Endothelial cell of umbilical vein (primary cell): Measurements from ENCODE around the gene PPP1R18. TPM values are rescaled to one million over a fixed set of nuclear protein-coding genes. Genes with fewer than 3 reads are reported as not detected.
"Not testable (repeated sequence)": the region's sequence is repeated elsewhere in the genome, so short reads cannot be mapped to it uniquely, and the experiment has no call there.

Experiments
- BruUV-seq: library from RNA; stranded (reverse); fragments of 400-500 nt; replicated peaks from 2 replicates; lab custom pipeline; 2021; lab: Mats Ljungman, UMichigan
- CTCF ChIA-PET: fragments of 300-600, 350-600 bp; sonication (Branson Sonifier 250); formaldehyde crosslinking; loops from one replicate; lab custom pipeline; 2021; ENCODE audit warnings: antibody characterized with exemption, inconsistent platforms; lab: Charles Lee
- POLR2A ChIA-PET: fragments of 300-600, 350-600 bp; sonication (Branson Sonifier 250); formaldehyde crosslinking; loops from one replicate; lab custom pipeline; 2021; ENCODE audit warnings: antibody characterized with exemption, inconsistent platforms; lab: Charles Lee
- DNase-seq: peaks from one replicate; pipeline ENCODE4 v3.0.0-alpha.2; 2011; ENCODE audit warnings: low read depth, low spot score
- FAIRE-seq: peaks from 2 replicates; lab custom pipeline; 2011; peaks lifted over from hg19 to GRCh38; lab: Jason Lieb, UNC
- H2AFZ ChIP-seq: 2 replicates; pipeline ENCODE4 v1.6.0; 2012; ENCODE audit warnings: low read depth, low read length, control low read depth, inconsistent platforms
- H3K27ac ChIP-seq: 2 replicates; pipeline ENCODE4 v1.5.1; 2011; ENCODE audit warnings: low read depth, mild to moderate bottlenecking, control low read depth, low read length, moderate library complexity; ENCODE audit not compliant: insufficient read depth
- H3K27me3 ChIP-seq, 2 experiments: 2 replicates each; pipeline versions ENCODE4 v1.6.0 to v1.6.1; 2011; ENCODE audit warnings: low read length in 2 of 2, mixed read lengths in 1 of 2; ENCODE audit not compliant: control insufficient read depth in 2 of 2, insufficient read depth in 2 of 2
- H3K36me3 ChIP-seq, 2 experiments: 2 replicates in 1 of 2; 3 replicates in 1 of 2; pipeline ENCODE4 v1.5.1; 2011; ENCODE audit warnings: low read length in 2 of 2, mild to moderate bottlenecking in 1 of 2, moderate library complexity in 1 of 2; ENCODE audit not compliant: control insufficient read depth in 2 of 2, insufficient read depth in 2 of 2; ENCODE audit errors: extremely low read depth in 1 of 2
- H3K4me1 ChIP-seq: 3 replicates; pipeline ENCODE4 v1.5.1; 2011; ENCODE audit warnings: mild to moderate bottlenecking, low read length; ENCODE audit not compliant: control insufficient read depth, insufficient read depth; ENCODE audit errors: extremely low read depth
- H3K4me2 ChIP-seq: 2 replicates; pipeline ENCODE4 v1.6.1; 2011; ENCODE audit warnings: low read length, control low read depth, mixed read lengths; ENCODE audit not compliant: insufficient read depth
- H3K4me3 ChIP-seq, 3 experiments: fragments of 200-600 bp in 1 of 3; sonication (generic), shearing (Covaris generic) in 1 of 3; replicated peaks in 1 of 3; 2 replicates each; pipeline ENCODE4 v1.5.1; 2011 to 2016; ENCODE audit warnings: control low read depth in 3 of 3, low read length in 3 of 3, mild to moderate bottlenecking in 2 of 3, inconsistent platforms in 1 of 3, low read depth in 1 of 3, moderate library complexity in 1 of 3; ENCODE audit not compliant: insufficient read depth in 1 of 3
- H3K79me2 ChIP-seq: 2 replicates; pipeline ENCODE4 v1.6.0; 2012; ENCODE audit warnings: low read length, inconsistent platforms; ENCODE audit not compliant: control insufficient read depth, insufficient read depth
- H3K9ac ChIP-seq: replicated peaks from 2 replicates; pipeline ENCODE3; 2011; ENCODE audit warnings: low read length, control low read depth; ENCODE audit not compliant: insufficient read depth; ENCODE audit errors: extremely low read depth
- H3K9me1 ChIP-seq: replicated peaks from 3 replicates; pipeline ENCODE4 v1.6.0; 2011; ENCODE audit warnings: mild to moderate bottlenecking, low read length; ENCODE audit not compliant: control insufficient read depth, insufficient read depth; ENCODE audit errors: extremely low read depth
- H3K9me3 ChIP-seq: replicated peaks from 2 replicates; pipeline ENCODE4 v1.5.1; 2012; ENCODE audit warnings: low read length, inconsistent platforms; ENCODE audit not compliant: control insufficient read depth, insufficient read depth
- H4K20me1 ChIP-seq: replicated peaks from 2 replicates; pipeline ENCODE3; 2011; ENCODE audit warnings: mild to moderate bottlenecking, low read length; ENCODE audit not compliant: control insufficient read depth, insufficient read depth; ENCODE audit errors: extremely low read depth
- CTCF ChIP-seq, 2 donors: IDR thresholded peaks; 1 replicate in 1 of 2; 2 replicates in 1 of 2; pipeline ENCODE4 v1.5.1; 2011; ENCODE audit warnings: low read length in 2 of 2, mild to moderate bottlenecking in 2 of 2, moderate library complexity in 2 of 2, control low read depth in 1 of 2, inconsistent platforms in 1 of 2, low read depth in 1 of 2; ENCODE audit not compliant: insufficient read depth in 1 of 2; ENCODE audit errors: extremely low read depth in 1 of 2
- EZH2 ChIP-seq: IDR thresholded peaks from 2 replicates; pipeline ENCODE4 v1.6.1; 2012; ENCODE audit warnings: borderline replicate concordance, low read depth, mild to moderate bottlenecking, moderate library complexity, low read length, inconsistent platforms; ENCODE audit not compliant: severe bottlenecking
- FOS ChIP-seq: IDR thresholded peaks from 2 replicates; pipeline ENCODE4 v1.6.1; 2011; ENCODE audit warnings: mild to moderate bottlenecking, low read length, moderate library complexity, borderline replicate concordance; ENCODE audit not compliant: insufficient read depth
- GATA2 ChIP-seq: IDR thresholded peaks from 2 replicates; pipeline ENCODE4 v1.7.0; 2011; ENCODE audit warnings: low read depth, mild to moderate bottlenecking, moderate library complexity, mixed read lengths, low read length; ENCODE audit not compliant: insufficient read length, insufficient read depth
- JUN ChIP-seq: IDR thresholded peaks from 2 replicates; pipeline ENCODE4 v1.6.1; 2011; ENCODE audit warnings: borderline replicate concordance, low read depth; ENCODE audit not compliant: insufficient read length, insufficient read depth
- MAX ChIP-seq: IDR thresholded peaks from 2 replicates; pipeline ENCODE4 v1.6.1; 2011; ENCODE audit not compliant: insufficient read depth, insufficient read length
- MYC ChIP-seq: IDR thresholded peaks from one replicate; pipeline ENCODE4 v1.6.1; 2011; ENCODE audit warnings: mild to moderate bottlenecking, low read depth, low read length
- POLR2A ChIP-seq: IDR thresholded peaks from 2 replicates; pipeline ENCODE4 v1.6.1; 2012; ENCODE audit warnings: low read depth, mild to moderate bottlenecking, control low read depth, low read length
- POLR2AphosphoS5 ChIP-seq: IDR thresholded peaks from 2 replicates; pipeline ENCODE4 v1.6.1; 2012; ENCODE audit warnings: low read depth, mild to moderate bottlenecking, control low read depth, low read length, moderate library complexity; ENCODE audit not compliant: insufficient read depth
- dilution Hi-C: fragments of 300-500 bp; cut with MboI; formaldehyde crosslinking; loops from one replicate; pipeline ENCODE4 v1.15.0; 2019; ENCODE audit warnings: low sequenced_read_pairs; ENCODE audit not compliant: extremely low pct_ligation_motif_present
- intact Hi-C: fragments of 100-400 bp; cut with micrococcal nuclease; formaldehyde crosslinking; loops from one replicate; pipeline ENCODE4 v1.10.0; 2022
- polyA plus RNA-seq, 4 experiments: library from polyadenylated mRNA; depleted of rRNA in 3 of 4; stranded (reverse) in 3 of 4; unstranded in 1 of 4; fragments of >200 nt; gene quantifications; 2 replicates each; pipeline versions ENCODE4 v1.2.1 to v1.2.3, GENCODE V29; 2011 to 2012; ENCODE audit warnings: missing spikeins in 1 of 4
- total RNA-seq: library from RNA; stranded (reverse); gene quantifications from 2 replicates; pipeline ENCODE4 v1.2.3, GENCODE V29; 2021

PPP1R18 gene
- total and polyA plus RNA-seq, 2 donors (not counting 3 experiments of a cell fraction or from before 2014, with no cell fraction given) = 136 to 173 TPM

GRCh38 chr6:30722025-30722279, 35.5 kb upstream of the PPP1R18 start:
- CTCF ChIA-PET = interaction anchor here (0.6 to 9.2 kb wide), 21 partner anchors 10 to 366 kb away, joined by 3 to 296 read pairs (median 6); partner anchors contain the start of genes DHX16, FLOT1 and VARS2
- DNase-seq, dilution Hi-C loops, H3K9me1 ChIP-seq, H3K27me3 ChIP-seq, FAIRE-seq, H2AFZ ChIP-seq, H4K20me1 ChIP-seq, BruUV-seq, H3K9me3 ChIP-seq: not testable (repeated sequence)
- POLR2A ChIA-PET = interaction anchor here (0.7 to 3.0 kb wide), 5 partner anchors 9 to 42 kb away, joined by 3 to 34 read pairs (median 3); partner anchors contain the start of genes IER3 and NRM
- intact Hi-C loops = loop anchor here (1.0 kb wide), 1 partner anchor 43 kb away; no protein-coding TSS in a partner anchor
- Histone ChIP-seq H3K4me1 (peaks cover 37% of the 10 kb centered on the region), H3K9ac (peak overlapping the region; percentile 79), H3K79me2 (peaks cover 60% of the 10 kb centered on the region), H3K4me2 (peak overlapping the region; percentile 89), H3K4me3 (peak overlapping the region; percentile 64 to 94 (median 76)), H3K36me3 (peaks cover 16 to 31% of the 10 kb centered on the region in 2 experiments), H3K27ac (peak overlapping the region; percentile 64)

DNA sequence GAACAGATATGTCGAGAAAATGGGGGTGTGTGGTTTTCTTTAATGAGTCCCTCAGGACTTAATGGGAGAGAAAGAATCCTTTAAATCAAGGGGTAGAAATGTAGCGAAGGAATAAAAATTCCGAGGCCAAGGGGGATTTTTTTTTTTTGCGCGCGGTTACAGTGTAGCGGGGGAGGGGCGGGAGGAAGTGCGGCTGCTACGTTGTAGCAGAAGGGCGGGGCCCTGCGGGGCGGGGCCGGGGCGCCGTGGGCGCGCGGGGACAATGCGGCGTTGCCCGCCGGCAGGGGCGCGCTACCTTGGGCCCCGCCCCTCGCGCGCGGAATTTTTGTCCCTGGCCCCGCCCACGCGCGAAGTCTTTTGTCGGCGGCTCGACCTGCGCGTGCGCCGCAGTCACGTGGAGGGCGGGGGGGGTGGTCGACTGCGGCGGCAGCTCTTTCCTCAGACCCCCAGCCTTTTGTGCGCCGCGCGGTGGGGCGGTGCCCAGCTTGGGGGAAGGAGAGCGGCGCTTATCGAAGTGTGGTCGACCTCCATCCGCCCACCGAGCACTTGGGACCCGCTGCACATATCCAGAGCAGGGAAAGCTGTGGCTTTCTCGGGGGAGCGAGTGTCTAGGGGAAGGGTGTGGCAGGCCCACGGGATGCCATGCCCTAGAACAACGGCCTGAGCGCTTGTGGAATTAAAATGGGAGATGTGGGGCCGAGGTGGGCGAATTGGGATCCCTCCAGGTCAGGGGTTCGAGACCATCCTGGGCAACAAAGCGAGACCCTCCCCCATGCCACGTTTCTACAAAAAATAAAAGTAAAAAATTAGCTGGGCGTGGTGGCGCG, 35.0 kb upstream of the PPP1R18 start:
- no peaks in the 10 kb centered on the region for H3K9me3 ChIP-seq
- H3K9ac ChIP-seq = peak overlapping the region; percentile 100
- ChIA-PET CTCF (interaction anchor here (0.6 to 9.2 kb wide), 18 partner anchors 10 to 366 kb away, joined by 3 to 296 read pairs (median 6); partner anchors contain the start of genes DHX16, FLOT1 and VARS2), POLR2A (interaction anchor here (0.6 to 3.0 kb wide), 7 partner anchors 9 to 98 kb away, joined by 3 to 34 read pairs (median 3); partner anchors contain the start of genes IER3 and NRM)
- no peaks in the 10 kb centered on the region for H3K27me3 ChIP-seq
- H3K4me2 ChIP-seq = peak overlapping the region; percentile 89
- DNase-seq = peak; percentile 91
- peaks cover 7% of the 10 kb centered on the region for H4K20me1 ChIP-seq
- H3K79me2 ChIP-seq = peaks cover 64% of the 10 kb centered on the region
- H3K4me1 ChIP-seq = peaks cover 42% of the 10 kb centered on the region
- peak overlapping the region; percentile 94 to 99 (median 99) for H3K4me3 ChIP-seq
- H3K27ac ChIP-seq = peak overlapping the region; percentile 94
- TF ChIP-seq CTCF (IDR thresholded peaks at IDR 0.05; ENCODE audit: extremely low read depth in 1 of 2, insufficient read depth in 1 of 2, low read depth in 1 of 2, low read length in 2 of 2) (peak; percentile 13 to 44), FOS (no peak), MAX (peak; percentile 95), POLR2AphosphoS5 (peak; percentile 99), MYC (no peak), EZH2 (no peak), POLR2A (peak; percentile 92), JUN (no peak), GATA2 (no peak)
- H2AFZ ChIP-seq = no peak overlapping the region
- intact Hi-C loops = loop anchor here (1.0 to 2.0 kb wide), 5 partner anchors 21 to 239 kb away; partner anchors contain the start of genes C6orf136 and FLOT1
- H3K36me3 ChIP-seq = peaks cover 16 to 31% of the 10 kb centered on the region in 2 experiments
- no peaks in the 10 kb centered on the region for H3K9me1 ChIP-seq
- dilution Hi-C loops = no loop called here
- BruUV-seq = no TSS peak
- peak; percentile 18 for FAIRE-seq
